ENCODE measurements around the gene SLC16A5. TPM values are rescaled to one million over a fixed set of nuclear protein-coding genes. Genes with fewer than 3 reads are reported as not detected.
"Not testable (repeated sequence)": the region's sequence is repeated elsewhere in the genome, so short reads cannot be mapped to it uniquely, and the experiment has no call there.

Gene SLC16A5
- total RNA-seq, 1 donor from 2014 or later: 40.5 TPM

DNA sequence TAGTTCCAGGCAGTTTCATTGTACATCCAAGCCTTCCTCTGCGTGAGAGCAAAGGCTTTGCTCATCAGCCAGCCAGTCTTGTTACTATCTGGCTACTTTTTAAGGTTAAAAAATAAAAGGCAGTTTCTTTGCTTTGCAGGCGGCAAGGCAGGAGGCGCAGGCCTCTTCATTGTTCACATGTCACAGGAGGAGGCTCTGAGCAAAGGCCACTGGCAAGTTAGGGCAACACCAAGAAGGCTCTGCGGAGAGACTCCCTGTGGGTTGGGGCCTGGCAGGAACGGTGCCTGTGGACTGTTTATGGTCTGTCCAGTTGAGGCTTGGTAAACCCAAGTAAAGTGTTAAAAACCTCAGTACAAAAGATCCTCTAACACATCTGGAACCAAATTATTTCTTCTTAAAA lies 47.7 kb downstream of the SLC16A5 start:
- H3K4me1 ChIP-seq: peaks cover 9% of the 10 kb centered on the region
- TF ChIP-seq, protein P1, sequence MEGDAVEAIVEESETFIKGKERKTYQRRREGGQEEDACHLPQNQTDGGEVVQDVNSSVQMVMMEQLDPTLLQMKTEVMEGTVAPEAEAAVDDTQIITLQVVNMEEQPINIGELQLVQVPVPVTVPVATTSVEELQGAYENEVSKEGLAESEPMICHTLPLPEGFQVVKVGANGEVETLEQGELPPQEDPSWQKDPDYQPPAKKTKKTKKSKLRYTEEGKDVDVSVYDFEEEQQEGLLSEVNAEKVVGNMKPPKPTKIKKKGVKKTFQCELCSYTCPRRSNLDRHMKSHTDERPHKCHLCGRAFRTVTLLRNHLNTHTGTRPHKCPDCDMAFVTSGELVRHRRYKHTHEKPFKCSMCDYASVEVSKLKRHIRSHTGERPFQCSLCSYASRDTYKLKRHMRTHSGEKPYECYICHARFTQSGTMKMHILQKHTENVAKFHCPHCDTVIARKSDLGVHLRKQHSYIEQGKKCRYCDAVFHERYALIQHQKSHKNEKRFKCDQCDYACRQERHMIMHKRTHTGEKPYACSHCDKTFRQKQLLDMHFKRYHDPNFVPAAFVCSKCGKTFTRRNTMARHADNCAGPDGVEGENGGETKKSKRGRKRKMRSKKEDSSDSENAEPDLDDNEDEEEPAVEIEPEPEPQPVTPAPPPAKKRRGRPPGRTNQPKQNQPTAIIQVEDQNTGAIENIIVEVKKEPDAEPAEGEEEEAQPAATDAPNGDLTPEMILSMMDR (IDR thresholded peaks at IDR 0.05): no peak
- peaks cover 1% of the 10 kb centered on the region for H3K36me3 ChIP-seq
- H3K27me3 ChIP-seq: no peaks in the 10 kb centered on the region
- H3K4me3 ChIP-seq: no peak overlapping the region
- no peak overlapping the region for H3K27ac ChIP-seq
- intact Hi-C loops (cut with DNase I): no loop called here
- H3K9me3 ChIP-seq: no peaks in the 10 kb centered on the region
- no peak for DNase-seq
- ATAC-seq: no peak

DNA sequence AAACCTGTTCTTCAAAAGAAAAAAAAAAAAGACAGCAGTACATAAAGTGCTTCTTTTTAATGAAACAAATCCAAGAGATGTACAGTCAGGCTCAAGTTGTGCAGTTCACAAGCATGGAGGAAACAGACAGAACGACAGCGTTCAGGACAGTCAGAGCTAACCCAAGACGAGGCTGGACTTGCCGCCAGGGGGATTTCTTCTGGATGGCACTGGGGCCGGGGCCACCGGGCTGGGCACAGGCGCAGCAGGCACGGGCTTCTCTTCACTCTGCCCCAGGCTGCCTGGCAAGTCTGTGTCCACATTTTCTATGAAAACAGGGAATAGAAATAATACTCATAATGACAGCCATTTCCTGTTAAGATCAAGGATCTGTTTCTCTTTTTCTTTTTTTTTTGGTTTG lies 48.2 kb downstream of the SLC16A5 start:
- ATAC-seq (no peak), DNase-seq (no peak)
- intact Hi-C loops (cut with DNase I): no loop called here
- TF ChIP-seq, protein P1 (IDR thresholded peaks at IDR 0.05): no peak
- Histone ChIP-seq H3K27me3 (no peaks in the 10 kb centered on the region), H3K4me1 (peaks cover 7% of the 10 kb centered on the region), H3K4me3 (no peak overlapping the region), H3K36me3 (peaks cover 1% of the 10 kb centered on the region), H3K27ac (no peak overlapping the region), H3K9me3 (no peaks in the 10 kb centered on the region)

DNA sequence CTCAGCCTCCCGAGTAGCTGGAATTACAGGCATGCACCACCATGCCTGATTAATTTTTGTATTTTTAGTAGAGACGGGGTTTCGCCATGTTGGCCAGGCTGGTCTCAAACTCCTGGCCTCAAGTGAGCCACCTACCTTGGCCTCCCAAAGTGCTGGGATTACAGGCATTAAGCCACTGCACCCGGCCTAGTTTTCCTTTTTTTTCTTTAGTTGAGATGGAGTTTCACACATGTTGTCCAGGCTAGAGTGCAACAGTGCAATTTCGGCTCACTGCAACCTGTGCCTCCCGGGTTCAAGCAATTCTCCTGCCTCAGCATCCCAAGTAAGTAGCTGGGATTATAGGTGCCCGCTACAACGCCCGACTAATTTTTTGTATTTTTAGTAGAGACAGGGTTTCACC lies 50.0 kb downstream of the SLC16A5 start:
- H3K4me3 ChIP-seq; H3K4me1 ChIP-seq; H3K9me3 ChIP-seq; DNase-seq; H3K27ac ChIP-seq; H3K27me3 ChIP-seq; intact Hi-C loops (cut with DNase I); ATAC-seq; H3K36me3 ChIP-seq: not testable (repeated sequence)

DNA sequence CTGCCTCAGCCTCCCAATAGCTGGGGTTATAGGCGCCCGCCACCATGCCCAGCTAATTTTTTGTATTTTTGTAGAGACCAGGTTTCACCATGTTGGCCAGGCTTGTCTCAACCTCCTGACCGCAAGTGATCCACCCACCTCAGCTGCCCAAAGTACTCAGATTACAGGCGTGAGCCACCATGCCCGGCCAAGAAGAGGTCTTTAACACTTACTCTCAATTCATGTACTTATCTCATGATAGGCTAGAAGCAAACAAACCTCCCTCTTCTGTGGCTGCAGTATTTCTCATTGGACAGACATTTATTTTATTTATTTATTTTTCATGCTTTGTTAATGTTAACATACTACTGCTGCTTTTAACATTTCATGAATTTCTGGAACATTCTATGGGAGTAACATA lies 50.8 kb downstream of the SLC16A5 start:
- intact Hi-C loops (cut with DNase I): no loop called here
- ATAC-seq (no peak), DNase-seq (no peak)
- H3K36me3 ChIP-seq: peaks cover 7% of the 10 kb centered on the region
- no peaks in the 10 kb centered on the region for H3K9me3 ChIP-seq
- no peak overlapping the region for H3K4me3 ChIP-seq
- H3K27ac ChIP-seq: no peak overlapping the region
- no peaks in the 10 kb centered on the region for H3K4me1 ChIP-seq
- TF ChIP-seq, protein P1 (IDR thresholded peaks at IDR 0.05): no peak
- H3K27me3 ChIP-seq: no peaks in the 10 kb centered on the region

DNA sequence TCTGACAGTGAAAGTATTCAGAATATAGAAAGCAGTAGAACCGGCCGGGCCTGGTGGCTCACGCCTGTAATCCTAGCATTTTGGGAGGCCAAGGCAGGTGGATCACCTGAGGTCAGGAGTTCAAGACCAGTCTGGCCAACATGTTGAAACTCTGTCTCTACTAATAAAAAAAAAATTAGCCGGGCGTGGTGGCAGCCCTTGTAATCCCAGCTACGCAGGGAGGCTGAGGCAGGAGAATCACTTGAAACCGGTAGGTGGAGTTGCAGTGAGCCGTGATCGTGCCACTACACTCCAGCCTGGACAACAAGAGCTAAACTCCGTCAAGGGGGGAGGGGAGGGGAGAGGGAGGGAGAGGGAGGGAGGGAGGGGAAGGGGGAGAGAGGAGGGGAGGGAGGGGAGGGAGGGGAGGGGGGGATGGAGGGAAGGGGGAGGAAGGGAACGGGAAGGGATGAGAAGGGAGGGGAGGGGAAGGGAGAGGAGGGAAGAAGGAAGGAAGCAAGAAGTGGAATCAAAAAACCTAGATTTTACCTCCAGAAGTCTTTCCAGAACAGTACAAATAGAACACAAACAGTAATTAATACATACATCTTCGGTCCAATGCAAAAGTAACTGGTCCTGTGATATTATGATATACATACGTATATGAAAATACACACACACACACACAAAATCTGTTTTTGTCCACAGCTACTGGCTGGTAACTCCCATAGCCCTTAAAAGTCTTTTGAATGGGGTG lies 54.6 kb downstream of the SLC16A5 start:
- ATAC-seq: no peak
- H3K9me3 ChIP-seq: no peaks in the 10 kb centered on the region
- H3K36me3 ChIP-seq: peaks cover 7% of the 10 kb centered on the region
- TF ChIP-seq, protein P1 (IDR thresholded peaks at IDR 0.05): no peak
- DNase-seq: no peak
- H3K27ac ChIP-seq: no peak overlapping the region
- no peaks in the 10 kb centered on the region for H3K27me3 ChIP-seq
- no peak overlapping the region for H3K4me3 ChIP-seq
- no peaks in the 10 kb centered on the region for H3K4me1 ChIP-seq
- intact Hi-C loops (cut with DNase I): no loop called here

DNA sequence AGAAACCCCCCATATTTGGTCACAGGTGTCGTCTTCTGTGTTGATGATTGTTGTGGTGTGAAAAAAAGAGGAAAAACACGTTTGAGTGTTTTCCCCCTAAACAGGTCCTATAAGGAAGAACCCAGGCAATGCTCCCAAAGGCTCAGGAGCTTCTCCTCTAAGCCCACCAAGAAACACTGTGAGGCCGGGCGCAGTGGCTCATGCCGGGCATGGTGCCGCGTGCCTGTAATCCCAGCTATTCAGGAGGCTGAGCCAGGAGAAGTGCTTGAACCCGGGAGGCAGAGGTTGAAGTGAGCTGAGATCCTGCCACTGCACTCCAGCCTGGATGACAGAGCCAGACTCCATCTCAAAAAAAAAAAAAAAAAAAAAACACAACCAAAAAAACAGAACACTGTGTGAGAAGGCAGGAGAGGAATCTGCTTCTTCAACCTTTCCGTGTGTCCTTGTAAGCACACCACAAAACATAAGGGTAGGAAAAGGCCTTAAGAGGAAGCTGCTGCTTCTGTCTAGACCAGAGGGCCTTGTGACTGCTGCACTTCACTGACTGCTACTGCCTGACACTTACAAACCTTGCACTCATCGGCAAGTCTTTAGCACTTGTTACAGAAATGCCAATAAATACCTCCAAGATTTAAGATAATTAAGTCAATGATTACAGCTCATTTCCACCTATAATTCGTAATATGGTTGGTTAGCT lies 57.2 kb downstream of the SLC16A5 start:
- H3K27me3 ChIP-seq: no peaks in the 10 kb centered on the region
- no peaks in the 10 kb centered on the region for H3K4me1 ChIP-seq
- TF ChIP-seq, protein P1 (IDR thresholded peaks at IDR 0.05): no peak
- no peak overlapping the region for H3K27ac ChIP-seq
- DNase-seq (no peak), ATAC-seq (peak; percentile 82)
- no peak overlapping the region for H3K4me3 ChIP-seq
- peaks cover 18% of the 10 kb centered on the region for H3K36me3 ChIP-seq
- no peaks in the 10 kb centered on the region for H3K9me3 ChIP-seq
- intact Hi-C loops (cut with DNase I): no loop called here

Data from upper lobe of right lung (tissue), 1 donor.